ENCODE measurements around the gene SMCHD1. TPM values are rescaled to one million over a fixed set of nuclear protein-coding genes. Genes with fewer than 3 reads are reported as not detected.
A peak's percentile ranks its signal among the peaks of the same experiment; 100 is the strongest.
"Not testable (repeated sequence)": the region's sequence is repeated elsewhere in the genome, so short reads cannot be mapped to it uniquely, and the experiment has no call there.

Gene SMCHD1
- total RNA-seq, 2 experiments from 2014 or later: 162 TPM

DNA sequence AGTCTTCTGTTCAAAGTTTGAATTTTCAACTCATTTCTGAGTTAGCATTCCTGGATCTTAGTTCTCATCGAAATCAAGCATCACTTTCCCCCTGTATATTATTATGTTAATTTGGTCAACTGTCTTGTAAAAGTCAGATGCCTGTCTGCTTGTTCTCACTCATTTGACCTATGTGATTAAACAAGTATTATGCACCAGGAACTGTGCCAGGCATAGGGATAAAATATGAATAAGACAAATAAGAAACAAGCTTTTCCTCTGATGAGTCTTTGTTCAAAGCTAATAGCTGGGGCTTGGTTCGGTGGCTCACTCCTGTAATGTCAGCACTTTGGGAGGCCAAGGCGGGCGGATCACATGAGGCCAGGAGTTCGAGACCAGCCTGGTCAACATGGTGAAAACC, 171.5 kb downstream of the SMCHD1 start:
- Mint-ChIP-seq H3K4me3 (no peak overlapping the region), H3K36me3 (ENCODE audit: low read depth) (no peaks in the 10 kb centered on the region), H3K27me3 (peaks cover 12% of the 10 kb centered on the region), H3K9me3 (peaks cover 2% of the 10 kb centered on the region), H3K4me1 (no peaks in the 10 kb centered on the region), H3K27ac (no peak overlapping the region)
- ChIA-PET POLR2A (no interaction called here), CTCF (no interaction called here)
- no peak for DNase-seq

DNA sequence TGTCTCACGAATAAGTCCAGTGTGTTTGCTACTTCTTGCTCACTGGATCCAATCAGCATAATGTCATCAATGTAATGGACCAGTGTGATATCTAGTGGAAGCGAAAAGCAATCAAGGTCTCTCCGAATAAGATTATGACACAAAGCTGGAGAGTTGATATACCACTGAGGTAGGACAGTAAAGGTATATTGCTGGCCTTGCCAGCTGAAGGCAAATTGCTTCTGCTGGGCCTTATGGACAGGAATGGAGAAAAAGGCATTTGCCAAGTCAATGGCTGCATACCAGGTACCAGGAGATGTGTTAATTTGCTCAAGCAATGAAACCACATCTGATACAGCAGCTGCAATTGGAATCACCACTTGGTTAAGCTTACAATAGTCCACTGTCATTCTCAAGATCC, 180.6 kb downstream of the SMCHD1 start:
- H3K4me1 Mint-ChIP-seq; CTCF ChIA-PET; DNase-seq; H3K36me3 Mint-ChIP-seq (ENCODE audit: low read depth); POLR2A ChIA-PET; H3K4me3 Mint-ChIP-seq; H3K27ac Mint-ChIP-seq: not testable (repeated sequence)
- Mint-ChIP-seq H3K9me3 (peaks cover 15% of the 10 kb centered on the region), H3K27me3 (peaks cover 12% of the 10 kb centered on the region)

DNA sequence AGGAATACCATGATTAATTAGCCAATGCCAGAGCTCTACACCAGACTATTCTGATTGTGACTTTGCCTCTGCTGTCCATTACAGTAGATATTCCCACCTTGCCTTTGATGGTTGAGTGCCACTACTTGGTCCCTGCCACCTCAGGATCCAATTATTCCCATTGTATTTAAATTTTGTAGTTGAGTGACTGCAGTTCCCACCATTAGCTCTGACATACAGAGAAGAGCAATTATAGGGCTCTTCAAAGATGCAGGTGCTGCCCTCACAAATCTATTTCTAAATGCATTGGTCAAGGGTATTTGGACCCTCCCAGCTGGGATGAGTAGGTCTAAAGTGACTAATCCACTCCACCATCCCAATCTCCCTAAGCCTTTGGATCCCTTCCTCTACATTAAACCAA, 181.8 kb downstream of the SMCHD1 start:
- POLR2A ChIA-PET; CTCF ChIA-PET; H3K27ac Mint-ChIP-seq; H3K36me3 Mint-ChIP-seq (ENCODE audit: low read depth); H3K4me3 Mint-ChIP-seq; DNase-seq; H3K4me1 Mint-ChIP-seq: not testable (repeated sequence)
- Mint-ChIP-seq H3K9me3 (peaks cover 15% of the 10 kb centered on the region), H3K27me3 (peaks cover 13% of the 10 kb centered on the region)

DNA sequence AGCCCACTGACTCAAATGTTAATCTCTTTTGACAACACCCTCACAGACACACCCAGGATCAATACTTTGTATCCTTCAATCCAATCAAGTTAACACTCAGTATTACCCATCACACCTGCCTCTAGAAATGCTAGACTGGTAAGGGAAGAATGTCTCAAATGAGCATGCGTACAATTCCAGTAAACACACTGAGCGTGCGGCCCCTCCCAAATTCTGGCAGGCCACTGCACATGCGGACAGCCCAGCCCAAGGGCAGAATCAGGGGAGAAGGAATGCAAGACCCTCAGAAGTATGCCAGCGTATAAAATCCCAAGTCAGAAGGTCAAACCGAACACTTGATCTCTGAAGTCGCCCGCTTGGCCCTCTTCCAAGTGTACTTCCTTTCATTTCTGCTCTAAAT, 183.7 kb downstream of the SMCHD1 start:
- Mint-ChIP-seq H3K36me3 (ENCODE audit: low read depth) (no peaks in the 10 kb centered on the region), H3K4me1 (no peaks in the 10 kb centered on the region), H3K4me3 (no peak overlapping the region), H3K9me3 (peaks cover 15% of the 10 kb centered on the region), H3K27me3 (peaks cover 28% of the 10 kb centered on the region), H3K27ac (no peak overlapping the region)
- CTCF ChIA-PET: no interaction called here
- POLR2A ChIA-PET: no interaction called here
- DNase-seq: no peak

DNA sequence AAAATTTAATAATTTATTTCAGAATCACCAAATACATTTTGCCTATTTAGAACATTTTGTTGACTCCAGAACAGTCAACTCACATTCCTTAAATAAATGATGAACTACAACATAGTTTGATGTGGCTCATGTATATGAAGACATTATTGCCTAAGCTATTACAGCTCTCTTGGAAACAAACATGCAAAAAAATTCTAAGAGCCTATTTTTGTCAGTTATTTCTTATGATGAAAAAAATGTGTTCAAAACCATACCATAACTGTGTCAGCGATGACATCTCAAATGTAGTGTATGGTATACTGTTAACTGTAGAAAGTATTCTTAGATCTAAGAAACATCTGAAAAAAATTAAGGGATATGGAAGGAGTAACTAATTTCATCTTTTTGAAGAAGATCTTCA, 185.0 kb downstream of the SMCHD1 start:
- H3K27me3 Mint-ChIP-seq: peaks cover 39% of the 10 kb centered on the region
- H3K4me1 Mint-ChIP-seq: no peaks in the 10 kb centered on the region
- ChIA-PET CTCF (no interaction called here), POLR2A (no interaction called here)
- DNase-seq: no peak
- peaks cover 15% of the 10 kb centered on the region for H3K9me3 Mint-ChIP-seq
- no peak overlapping the region for H3K27ac Mint-ChIP-seq
- no peak overlapping the region for H3K4me3 Mint-ChIP-seq
- no peaks in the 10 kb centered on the region for H3K36me3 Mint-ChIP-seq (ENCODE audit: low read depth)

DNA sequence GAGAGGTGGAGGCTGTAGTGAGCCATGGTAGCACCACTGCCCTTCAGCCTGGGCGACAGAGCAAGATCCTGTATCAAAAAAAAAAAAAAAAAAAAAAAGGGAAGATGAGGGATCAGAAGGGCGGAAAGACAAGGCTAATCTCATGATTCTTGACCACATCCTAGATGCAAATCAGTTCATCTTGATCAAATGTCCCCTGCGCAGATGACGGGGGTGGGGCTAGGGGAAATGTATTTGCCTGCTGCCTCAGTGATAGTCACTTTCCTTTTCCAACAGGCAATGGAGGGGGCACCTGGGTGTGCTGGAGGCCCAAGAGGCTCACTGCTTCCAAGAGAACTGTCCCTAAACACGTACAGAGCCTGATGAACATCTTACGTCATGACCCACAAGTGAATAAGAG, 187.6 kb downstream of the SMCHD1 start:
- peaks cover 7% of the 10 kb centered on the region for H3K9me3 Mint-ChIP-seq
- peaks cover 54% of the 10 kb centered on the region for H3K27me3 Mint-ChIP-seq
- ChIA-PET POLR2A (no interaction called here), CTCF (no interaction called here)
- no peak overlapping the region for H3K27ac Mint-ChIP-seq
- H3K36me3 Mint-ChIP-seq (ENCODE audit: low read depth): no peaks in the 10 kb centered on the region
- H3K4me3 Mint-ChIP-seq: no peak overlapping the region
- no peak for DNase-seq
- H3K4me1 Mint-ChIP-seq: peaks cover 10% of the 10 kb centered on the region

DNA sequence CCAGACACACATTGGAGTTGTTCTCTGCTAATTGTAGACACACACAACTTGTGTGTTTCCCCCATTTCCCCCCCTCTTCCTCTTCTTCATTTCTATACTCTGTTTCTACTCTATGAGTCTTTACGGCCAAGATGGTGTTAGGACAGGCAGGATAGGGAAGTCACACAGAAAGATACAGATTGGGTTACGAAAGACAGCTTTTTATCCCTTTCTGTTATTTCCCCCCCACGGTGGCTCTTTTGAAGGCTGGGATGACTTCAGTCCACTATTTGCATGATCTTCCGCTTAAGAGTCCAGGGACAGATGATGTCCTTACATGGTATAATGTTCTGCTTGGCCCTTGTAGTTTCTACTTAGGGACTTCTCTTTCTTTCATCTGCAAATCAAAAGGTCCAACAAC, 189.6 kb downstream of the SMCHD1 start:
- Mint-ChIP-seq H3K27me3 (peaks cover 68% of the 10 kb centered on the region), H3K36me3 (ENCODE audit: low read depth) (no peaks in the 10 kb centered on the region), H3K27ac (no peak overlapping the region), H3K4me1 (peaks cover 16% of the 10 kb centered on the region), H3K9me3 (no peaks in the 10 kb centered on the region), H3K4me3 (no peak overlapping the region)
- CTCF ChIA-PET: no interaction called here
- POLR2A ChIA-PET: no interaction called here
- no peak for DNase-seq

DNA sequence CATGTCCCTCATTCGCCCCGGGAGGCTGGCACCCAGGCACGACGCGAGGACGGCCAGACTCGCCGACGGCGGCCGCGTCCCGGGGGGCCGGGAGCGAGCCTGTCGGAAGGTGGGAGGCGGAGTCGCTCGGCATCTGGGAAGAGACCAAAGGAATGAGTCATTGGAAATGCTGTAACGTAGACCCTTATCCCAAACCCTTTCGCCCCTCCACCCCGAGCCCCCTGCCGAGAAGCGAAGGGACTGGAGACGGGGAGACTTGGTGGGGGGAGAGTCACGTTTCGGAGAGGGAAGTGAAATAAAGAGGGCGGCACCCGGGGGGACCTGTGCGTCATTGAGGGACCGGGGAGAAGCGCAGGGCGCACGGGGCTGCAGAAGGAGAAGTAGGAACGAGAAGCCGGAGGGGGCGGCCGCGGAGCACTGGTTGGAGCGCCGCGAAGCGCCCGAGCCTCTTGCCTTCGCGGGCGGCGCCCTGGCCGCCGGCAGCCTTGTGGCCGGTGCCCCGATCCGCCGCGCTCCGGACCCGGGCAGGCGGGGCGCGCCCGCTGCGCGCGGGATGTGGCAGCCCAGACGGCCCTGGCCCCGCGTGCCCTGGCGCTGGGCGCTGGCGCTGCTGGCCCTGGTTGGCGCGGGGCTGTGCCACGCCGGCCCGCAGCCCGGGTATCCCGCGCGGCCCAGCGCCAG, 191.2 kb downstream of the SMCHD1 start, which contains the start of gene EMILIN2:
Gene EMILIN2, plus strand, starts transcription at position 371 of the 681 bp plus-strand sequence. Its CDS starts 183 bp downstream, at position 554.
- Mint-ChIP-seq H3K4me1 (peaks cover 16% of the 10 kb centered on the region), H3K36me3 (ENCODE audit: low read depth) (no peaks in the 10 kb centered on the region), H3K9me3 (no peaks in the 10 kb centered on the region), H3K4me3 (peak within 1 kb of the TSS; percentile 82), H3K27ac (no peak within 1 kb of the TSS), H3K27me3 (peaks cover 62% of the 10 kb centered on the region)
- ChIA-PET CTCF (interaction anchor here (1.1 kb wide), 1 partner anchor 37 kb away, joined by 3 read pairs; no protein-coding TSS in a partner anchor), POLR2A (no interaction called here)
- DNase-seq: peak; percentile 31

DNA sequence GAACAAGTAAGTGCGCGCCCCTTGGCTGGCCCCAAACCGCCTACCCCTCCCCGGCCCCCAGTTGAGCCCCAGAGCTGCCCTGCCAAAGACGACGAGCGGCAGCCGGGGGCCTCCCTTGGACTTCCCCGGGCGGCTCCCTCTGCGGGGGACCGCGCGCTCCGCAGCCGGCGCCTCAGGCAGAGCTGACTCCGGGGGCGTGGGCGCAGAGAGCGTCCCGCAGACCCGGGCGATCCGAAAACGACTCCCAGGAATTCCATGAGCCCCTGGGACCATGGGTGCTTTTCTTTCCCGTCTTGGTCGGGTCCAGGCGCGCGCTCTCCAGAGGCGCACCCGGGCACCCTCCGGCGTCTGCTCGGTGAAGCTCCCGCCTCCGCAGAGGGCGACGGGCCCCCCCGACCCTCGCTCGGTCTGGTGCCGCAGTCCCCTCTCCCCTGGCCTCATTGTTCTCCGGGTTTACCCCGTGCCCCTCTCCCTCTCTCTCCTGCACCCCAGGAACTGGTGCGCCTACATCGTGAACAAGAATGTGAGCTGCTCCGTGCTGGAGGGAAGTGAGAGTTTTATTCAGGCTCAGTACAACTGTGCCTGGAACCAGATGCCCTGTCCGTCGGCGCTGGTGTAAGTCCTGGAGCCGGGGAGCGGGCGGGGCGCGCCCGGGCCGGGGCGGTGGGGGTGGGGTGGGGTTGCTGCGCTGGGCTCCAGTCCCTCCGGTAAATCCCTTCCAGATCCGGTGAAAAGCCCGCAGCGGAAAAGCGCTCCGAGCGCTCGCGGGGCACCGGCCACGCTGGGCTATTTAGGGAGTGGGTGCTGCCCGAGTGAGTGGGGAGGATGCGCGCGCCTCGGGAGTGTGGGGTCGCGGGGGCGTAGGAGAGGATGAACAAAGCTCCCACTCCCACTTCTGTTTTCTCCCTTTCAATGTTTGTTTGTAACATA, 192.1 kb downstream of the SMCHD1 start:
- H3K9me3 Mint-ChIP-seq: no peaks in the 10 kb centered on the region
- no peaks in the 10 kb centered on the region for H3K36me3 Mint-ChIP-seq (ENCODE audit: low read depth)
- H3K4me3 Mint-ChIP-seq: peak overlapping the region; percentile 82
- no peak overlapping the region for H3K27ac Mint-ChIP-seq
- CTCF ChIA-PET: interaction anchor here (0.7 to 1.4 kb wide), 4 partner anchors 36 to 215 kb away, joined by 3 to 6 read pairs (median 3); no protein-coding TSS in a partner anchor
- DNase-seq: peak; percentile 28
- POLR2A ChIA-PET: interaction anchor here (0.5 to 0.7 kb wide), 2 partner anchors 33 to 208 kb away, joined by 3 read pairs; no protein-coding TSS in a partner anchor
- peaks cover 61% of the 10 kb centered on the region for H3K27me3 Mint-ChIP-seq
- H3K4me1 Mint-ChIP-seq: peaks cover 16% of the 10 kb centered on the region

DNA sequence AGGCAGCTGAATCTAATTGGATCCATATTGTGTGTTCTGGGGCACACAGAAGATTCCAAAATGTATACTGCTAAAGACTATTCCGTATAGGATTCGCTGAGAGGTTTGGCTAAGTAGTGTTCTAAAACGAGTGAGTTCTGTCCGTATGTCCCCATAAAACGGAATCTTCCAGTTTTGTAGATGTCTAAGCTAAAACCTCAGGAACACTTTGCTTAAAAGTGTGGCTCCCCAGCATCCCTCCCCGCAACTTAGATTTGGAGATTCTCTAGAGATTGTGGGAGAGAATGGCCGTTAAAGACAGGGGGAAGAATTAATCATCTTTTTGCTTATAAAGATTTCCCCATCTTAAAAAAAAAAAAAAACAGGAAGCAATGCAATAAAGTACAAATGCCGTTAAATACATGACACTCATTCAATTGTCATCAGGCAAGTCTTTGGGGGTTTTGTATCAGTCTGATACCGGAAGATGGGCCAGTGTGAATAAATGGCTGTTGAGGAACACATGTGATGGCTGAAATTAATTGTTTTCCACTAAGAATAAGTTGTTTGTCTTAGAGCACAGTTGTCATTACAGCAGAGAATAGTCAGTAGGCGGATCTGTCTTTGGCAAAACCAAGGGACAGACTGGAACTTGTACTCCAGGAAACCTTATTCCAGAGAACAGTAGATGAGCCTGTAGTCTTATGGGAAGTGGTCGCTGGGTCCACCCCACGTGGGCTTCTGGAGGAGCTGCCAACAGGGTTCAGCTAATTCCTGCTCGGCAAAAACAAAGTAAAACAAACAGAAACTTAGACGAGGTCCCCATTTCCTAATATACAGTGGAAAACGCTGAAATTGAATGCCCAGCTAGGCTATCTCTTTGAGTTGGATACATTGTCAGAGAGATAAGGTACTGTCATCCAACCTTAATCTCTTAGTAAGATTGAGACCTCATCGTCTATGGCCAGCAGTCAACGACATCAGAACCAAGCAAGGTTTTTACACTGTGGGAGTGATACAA, 193.0 kb downstream of the SMCHD1 start:
- POLR2A ChIA-PET: interaction anchor here (0.5 to 0.7 kb wide), 2 partner anchors 32 to 209 kb away, joined by 3 read pairs; no protein-coding TSS in a partner anchor
- Mint-ChIP-seq H3K9me3 (no peaks in the 10 kb centered on the region), H3K27ac (no peak overlapping the region), H3K27me3 (peaks cover 53% of the 10 kb centered on the region), H3K4me1 (peaks cover 16% of the 10 kb centered on the region), H3K4me3 (peak overlapping the region; percentile 82), H3K36me3 (ENCODE audit: low read depth) (no peaks in the 10 kb centered on the region)
- DNase-seq: no peak
- CTCF ChIA-PET: interaction anchor here (0.7 to 1.4 kb wide), 4 partner anchors 35 to 214 kb away, joined by 3 to 6 read pairs (median 3); no protein-coding TSS in a partner anchor

DNA sequence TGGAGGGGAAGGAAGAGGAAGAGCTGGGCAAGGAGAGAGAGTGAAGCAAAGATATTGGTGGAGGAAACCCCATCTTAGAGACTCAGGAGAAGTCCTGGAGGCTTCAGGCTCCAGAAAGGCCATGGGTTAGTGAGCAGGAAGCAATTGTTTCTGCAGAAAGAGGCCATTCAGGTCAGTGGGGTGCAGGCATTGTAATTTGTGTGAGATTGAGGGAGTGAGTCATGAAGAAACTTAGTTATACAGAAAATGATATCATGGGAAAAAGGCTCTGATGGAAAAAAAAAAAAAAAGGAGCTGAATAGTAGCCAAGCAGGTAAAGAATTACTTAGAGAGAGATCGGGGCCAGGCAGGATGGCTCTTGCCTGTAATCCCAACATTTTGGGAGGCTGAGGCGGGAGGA, 195.3 kb downstream of the SMCHD1 start:
- no peak overlapping the region for H3K4me3 Mint-ChIP-seq
- peaks cover 16% of the 10 kb centered on the region for H3K4me1 Mint-ChIP-seq
- no peaks in the 10 kb centered on the region for H3K36me3 Mint-ChIP-seq (ENCODE audit: low read depth)
- ChIA-PET CTCF (no interaction called here), POLR2A (no interaction called here)
- peaks cover 38% of the 10 kb centered on the region for H3K27me3 Mint-ChIP-seq
- no peak for DNase-seq
- H3K9me3 Mint-ChIP-seq: no peaks in the 10 kb centered on the region
- no peak overlapping the region for H3K27ac Mint-ChIP-seq

DNA sequence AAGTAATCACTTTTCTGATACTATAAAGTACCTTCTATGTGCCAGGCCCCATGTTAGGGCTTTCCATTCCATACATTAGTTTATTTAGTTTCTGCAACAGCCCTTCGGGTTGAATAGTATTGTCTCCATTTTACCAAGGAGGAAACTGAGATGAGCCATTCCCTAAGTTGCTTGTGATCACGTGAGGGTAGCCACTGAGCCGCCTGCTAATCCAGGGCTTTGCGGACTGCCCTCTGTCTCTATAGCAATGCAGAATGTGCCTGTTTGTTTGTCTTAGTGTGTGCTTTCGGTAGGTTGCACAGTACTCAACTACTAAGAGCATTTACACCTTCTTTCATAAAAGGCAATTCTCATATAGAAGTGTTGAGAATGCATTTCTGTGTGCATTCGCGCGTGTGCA, 196.2 kb downstream of the SMCHD1 start:
- H3K9me3 Mint-ChIP-seq: no peaks in the 10 kb centered on the region
- H3K27ac Mint-ChIP-seq: no peak overlapping the region
- DNase-seq: no peak
- H3K27me3 Mint-ChIP-seq: peaks cover 37% of the 10 kb centered on the region
- POLR2A ChIA-PET: no interaction called here
- H3K4me1 Mint-ChIP-seq: peaks cover 16% of the 10 kb centered on the region
- H3K36me3 Mint-ChIP-seq (ENCODE audit: low read depth): no peaks in the 10 kb centered on the region
- CTCF ChIA-PET: no interaction called here
- no peak overlapping the region for H3K4me3 Mint-ChIP-seq

Data from activated CD4-positive, alpha-beta memory T cell treated with anti-CD3 and anti-CD28 coated beads, Interleukin-2, amount 10 ng/mL, durations not matched to agents 7 days and 5 days (primary cell).